HG02943 (cell line): ENCODE results near the gene NARF.
"Not testable (repeated sequence)": the region's sequence is repeated elsewhere in the genome, so short reads cannot be mapped to it uniquely, and the experiment has no call there.

Experiments
- ATAC-seq: cut with Tn5 transposase; IDR thresholded peaks from one replicate; pipeline ENCODE4 v1.9.1; 2021; ENCODE audit warnings: mild to moderate bottlenecking, low read depth, moderate library complexity; ENCODE audit not compliant: unreplicated experiment

NARF gene

DNA sequence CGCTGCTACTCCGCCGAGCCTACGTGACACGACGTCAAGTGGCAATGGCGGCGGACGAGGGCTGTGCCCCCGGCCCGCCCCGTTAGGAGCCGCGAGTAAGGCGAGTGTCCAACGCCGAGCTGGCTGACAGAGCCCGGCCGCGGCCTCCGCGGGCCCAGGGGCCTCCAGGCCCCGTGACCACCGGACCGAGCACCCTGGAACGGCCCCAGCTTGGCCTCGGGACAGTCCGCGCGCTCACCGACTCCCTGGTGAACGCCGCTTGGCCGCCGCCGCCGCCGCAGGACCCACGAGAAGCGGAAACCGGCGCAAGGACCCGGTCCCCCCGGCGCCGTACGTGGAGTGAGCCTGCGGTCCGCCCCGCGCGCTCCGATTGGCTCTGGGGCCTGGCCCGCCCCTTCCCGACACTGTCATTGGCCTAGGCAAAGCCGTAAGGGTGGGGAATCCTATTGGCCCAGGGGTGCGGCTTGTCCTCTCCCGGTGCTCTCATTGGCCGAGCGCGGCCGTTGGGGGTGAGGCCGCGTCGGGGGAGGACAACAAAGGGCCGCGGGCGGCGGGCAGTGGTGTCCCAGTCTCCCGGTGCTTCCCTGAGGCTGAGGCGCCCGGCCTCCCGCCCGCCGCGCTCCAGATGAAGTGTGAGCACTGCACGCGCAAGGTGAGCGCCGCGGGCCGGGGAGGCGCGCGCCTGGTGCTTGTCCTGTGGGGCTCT is at the start of gene NARF:
Gene NARF, plus strand, starts transcription at position 563 of the 706 bp plus-strand sequence. Its CDS starts 63 bp downstream, at position 626.
- ATAC-seq = peak; percentile 91

- no peak for ATAC-seq
Measured at GRCh38 chr17:82408938-82409318, 49.6 kb upstream of the NARF start.

DNA sequence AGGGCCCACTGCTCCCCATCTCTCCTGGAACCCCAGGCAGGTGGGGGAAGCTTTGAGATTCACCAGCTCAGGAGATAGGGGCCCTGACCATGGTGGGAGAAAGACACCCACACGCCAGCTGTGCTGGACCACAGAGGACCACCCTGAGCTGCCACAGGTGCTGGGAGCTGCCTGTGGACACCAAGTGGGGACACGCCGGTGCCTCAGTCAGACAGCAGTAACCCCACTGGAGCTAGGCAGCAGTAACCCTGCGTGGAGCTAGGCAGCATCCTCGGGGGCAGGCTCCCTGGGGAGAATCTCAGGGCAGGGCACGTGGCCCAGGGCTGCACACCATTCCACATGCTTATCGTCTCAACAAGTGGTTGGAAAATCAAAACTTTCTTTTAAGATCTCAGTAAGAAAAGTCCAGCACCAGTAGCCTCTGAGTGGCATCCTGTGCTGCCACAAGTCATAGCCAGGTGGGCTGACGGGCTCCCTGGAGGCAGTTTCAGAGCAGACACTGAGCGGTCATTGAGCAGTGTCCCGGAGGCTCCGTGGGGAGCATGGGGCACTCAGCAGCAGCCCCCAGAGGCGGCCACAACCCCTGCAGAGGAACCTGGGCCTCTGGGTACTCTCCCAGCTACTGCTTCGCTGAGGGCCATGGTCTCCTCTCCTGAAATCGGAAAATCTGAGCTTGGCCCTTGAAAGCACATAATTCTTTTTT is 48.4 kb upstream of the NARF start:
- no peak for ATAC-seq

DNA sequence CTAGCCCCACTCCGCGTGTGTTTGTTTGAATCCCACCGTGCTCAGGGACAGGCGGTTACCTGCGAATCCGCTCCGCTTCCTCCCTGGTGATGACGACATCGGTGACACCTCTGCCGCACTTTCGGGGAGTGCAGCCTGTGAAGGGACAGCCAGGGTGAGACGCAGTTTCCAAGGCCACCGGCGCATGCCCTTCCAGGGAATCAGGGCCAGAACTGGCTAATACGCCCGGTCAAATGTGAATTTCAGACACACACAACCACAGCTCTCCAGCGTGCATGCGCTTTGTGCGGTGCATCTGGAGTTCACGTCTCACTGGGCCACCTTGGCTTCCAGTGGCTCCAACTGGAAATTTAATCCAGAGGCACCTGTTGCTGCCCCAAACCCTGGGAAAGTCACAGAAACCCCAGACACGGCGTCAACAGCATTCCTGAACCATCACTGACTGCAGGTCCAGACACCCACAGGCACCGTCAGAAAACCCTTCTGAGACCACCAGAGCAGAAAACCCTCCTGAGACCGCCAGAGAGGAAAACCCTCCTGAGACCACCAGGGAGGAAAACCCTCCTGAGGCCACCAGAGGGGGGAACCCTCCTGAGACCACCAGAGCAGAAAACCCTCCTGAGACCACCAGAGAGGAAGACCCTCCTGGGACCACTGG is 47.0 kb upstream of the NARF start:
- no peak for ATAC-seq

- not testable (repeated sequence) for ATAC-seq
Measured at GRCh38 chr17:82412081-82412480, 46.5 kb upstream of the NARF start.

GRCh38 chr17:82412535-82413520 is 45.7 kb upstream of the NARF start:
- ATAC-seq = no peak

DNA sequence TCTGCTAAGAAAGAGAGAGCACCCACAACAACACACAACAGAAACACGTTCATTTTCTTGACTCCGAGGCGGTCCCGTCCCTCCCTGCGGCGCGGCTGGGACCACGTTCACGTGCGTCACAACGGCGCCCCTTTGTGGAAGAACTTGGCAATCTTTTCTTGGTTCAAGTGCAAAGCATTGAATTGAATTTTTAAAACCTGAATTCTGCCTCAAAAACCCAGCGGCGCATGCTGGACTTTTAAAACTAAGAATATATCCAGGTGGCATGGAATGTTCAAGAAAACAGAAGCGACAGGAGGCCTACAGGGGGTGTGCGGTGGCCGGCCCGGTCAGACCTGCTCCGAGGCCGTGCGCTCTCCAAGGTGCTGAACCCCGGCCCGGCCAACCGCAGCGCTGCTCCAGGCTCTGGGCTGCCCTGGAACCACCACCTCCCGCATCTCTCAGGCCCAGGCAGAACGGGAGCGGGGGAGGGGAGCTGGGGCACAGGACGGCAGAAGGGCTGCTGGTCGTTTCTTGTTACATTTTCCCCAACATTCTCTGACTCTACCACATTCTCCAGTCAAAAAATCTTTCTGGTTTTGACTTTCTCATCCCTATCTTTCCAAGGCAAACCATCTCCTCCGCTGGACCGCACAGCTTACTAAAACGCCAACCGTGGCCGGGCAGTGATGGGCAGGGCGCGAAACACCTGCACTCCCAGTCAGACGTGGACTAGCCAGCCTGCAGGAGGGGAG is 43.8 kb upstream of the NARF start:
- ATAC-seq = no peak

- ATAC-seq = no peak
Measured at GRCh38 chr17:82415336-82415735, 43.2 kb upstream of the NARF start.

DNA sequence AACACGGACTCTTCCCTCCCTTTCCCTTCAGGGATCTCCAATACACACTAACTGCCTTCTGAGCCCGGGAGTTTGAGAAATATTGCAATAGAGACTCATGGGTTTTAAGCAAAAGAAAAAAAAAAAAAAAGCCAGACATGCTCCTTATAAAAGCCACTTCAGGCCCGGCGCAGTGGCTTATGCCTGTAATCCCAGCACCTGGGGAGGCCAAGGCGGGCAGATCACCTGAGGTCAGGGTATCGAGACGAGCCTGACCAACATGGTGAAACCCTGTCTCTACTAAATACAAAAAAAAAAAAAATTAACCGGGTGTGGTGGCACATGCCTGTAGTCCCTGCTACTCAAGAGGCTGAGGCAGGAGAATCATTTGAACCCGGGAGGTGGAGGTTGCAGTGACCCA is 42.8 kb upstream of the NARF start:
- no peak for ATAC-seq

DNA sequence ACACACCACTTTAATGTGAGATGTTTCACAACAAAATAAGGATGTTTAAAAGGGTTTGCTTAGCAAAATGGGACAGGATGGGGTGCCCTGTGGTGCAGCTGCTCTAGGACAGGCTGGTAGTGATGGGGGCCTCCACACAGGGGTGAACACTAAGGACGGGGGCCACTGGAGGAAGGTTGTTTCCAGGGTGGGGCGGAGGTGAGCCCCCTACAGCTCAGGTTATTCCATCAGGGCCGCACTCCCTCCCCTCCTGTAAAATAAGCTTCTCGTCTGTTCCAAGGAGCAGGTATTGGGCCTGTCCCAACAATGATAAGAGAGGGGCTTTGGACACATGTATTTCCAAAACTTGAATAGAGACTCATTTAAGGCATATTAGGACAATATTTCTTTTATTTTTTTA is 42.3 kb upstream of the NARF start:
- no peak for ATAC-seq

DNA sequence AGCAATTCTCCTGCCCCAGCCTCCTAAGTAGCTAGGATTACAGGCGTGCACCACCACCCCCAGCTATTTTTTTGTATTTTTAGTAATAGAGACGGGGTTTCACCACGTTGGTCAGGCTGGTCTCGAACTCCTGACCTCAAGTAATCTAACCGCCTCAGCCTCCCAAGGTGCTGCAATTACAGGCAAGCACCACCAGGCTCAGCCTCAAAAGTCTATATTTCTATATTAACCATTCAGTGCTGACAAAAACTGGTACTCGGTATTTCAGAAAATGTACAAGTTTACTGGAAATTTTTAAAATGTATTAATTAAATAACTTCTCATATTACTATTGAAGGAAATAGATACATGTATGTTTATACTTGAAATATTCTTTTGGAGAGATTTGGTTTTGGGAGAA is 41.8 kb upstream of the NARF start:
- no peak for ATAC-seq

GRCh38 chr17:82418001-82418986 is 40.2 kb upstream of the NARF start, which contains the start of the genes HEXD and OGFOD3:
HEXD (plus strand) TSS chr17:82418347; CDS start chr17:82419800, 1,453 bp downstream.
OGFOD3 (minus strand) TSS chr17:82418586; CDS start chr17:82418485, 101 bp downstream.
- peak; percentile 74 for ATAC-seq

DNA sequence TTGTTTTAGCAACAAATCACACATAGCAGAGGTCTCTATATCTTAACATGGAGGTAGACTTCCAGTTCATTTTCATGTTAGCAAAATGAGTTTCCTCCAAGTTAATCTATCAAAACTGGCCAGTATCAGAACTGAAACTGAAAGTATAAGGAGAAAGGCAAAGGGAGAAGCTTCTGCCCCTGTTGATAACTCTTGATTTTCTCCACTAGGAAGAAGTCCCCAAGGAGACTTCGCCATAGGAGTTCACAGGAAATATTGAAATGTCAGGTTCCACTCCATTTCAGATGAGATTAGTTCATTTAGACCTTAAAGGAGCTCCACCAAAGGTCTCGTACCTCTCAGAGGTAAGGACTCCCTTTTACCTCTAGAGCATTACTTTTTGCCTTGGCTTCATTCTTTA is 39.0 kb upstream of the NARF start:
- ATAC-seq = no peak

GRCh38 chr17:82424001-82424862 is 34.3 kb upstream of the NARF start:
- ATAC-seq = no peak

GRCh38 chr17:82424863-82425159 is 33.7 kb upstream of the NARF start:
- ATAC-seq = no peak

- ATAC-seq = no peak
Measured at GRCh38 chr17:82428546-82428945, 30.0 kb upstream of the NARF start.

DNA sequence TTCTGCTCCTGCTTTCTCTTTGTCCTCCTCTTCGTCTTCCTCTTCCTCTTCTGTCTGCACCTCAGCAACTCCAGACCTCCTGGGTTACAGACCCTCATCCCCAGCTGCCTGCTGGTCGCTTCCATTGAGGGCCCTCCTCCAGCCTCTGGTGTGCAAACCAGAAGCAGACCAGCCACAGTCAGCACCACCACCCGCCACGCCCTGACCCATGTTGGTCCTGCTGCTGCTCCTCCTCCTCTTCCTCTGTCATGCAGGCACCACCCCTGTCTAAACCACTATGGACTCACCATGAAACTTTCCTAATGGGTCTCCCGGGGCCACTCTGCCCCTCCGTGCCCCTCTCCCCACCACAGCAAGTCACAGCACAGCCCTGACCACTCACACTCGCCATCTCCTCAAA is 28.7 kb upstream of the NARF start:
- ATAC-seq = no peak

DNA sequence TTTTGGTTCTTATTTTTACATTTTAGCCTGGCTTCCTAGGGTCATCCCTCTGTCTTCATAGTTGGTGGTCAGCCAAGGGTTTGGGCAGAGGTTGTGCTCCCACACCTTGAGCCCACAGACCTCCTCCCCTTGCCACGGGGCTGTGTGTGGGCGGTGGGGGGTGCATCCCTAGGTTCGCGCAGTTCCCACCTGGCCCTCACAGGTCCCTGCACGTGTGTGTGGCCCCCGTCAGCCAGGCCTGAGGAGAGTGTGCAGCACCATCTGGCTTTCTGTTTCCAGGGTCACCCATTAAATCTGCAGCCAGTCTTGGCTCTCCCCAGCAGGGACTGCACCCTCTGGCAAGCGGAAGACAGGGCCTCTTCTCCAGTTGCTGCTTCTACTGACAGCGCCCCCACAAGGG is 26.5 kb upstream of the NARF start:
- no peak for ATAC-seq
